Measurements from ENCODE around the gene SYNDIG1.

- TF ChIP-seq, protein P1, sequence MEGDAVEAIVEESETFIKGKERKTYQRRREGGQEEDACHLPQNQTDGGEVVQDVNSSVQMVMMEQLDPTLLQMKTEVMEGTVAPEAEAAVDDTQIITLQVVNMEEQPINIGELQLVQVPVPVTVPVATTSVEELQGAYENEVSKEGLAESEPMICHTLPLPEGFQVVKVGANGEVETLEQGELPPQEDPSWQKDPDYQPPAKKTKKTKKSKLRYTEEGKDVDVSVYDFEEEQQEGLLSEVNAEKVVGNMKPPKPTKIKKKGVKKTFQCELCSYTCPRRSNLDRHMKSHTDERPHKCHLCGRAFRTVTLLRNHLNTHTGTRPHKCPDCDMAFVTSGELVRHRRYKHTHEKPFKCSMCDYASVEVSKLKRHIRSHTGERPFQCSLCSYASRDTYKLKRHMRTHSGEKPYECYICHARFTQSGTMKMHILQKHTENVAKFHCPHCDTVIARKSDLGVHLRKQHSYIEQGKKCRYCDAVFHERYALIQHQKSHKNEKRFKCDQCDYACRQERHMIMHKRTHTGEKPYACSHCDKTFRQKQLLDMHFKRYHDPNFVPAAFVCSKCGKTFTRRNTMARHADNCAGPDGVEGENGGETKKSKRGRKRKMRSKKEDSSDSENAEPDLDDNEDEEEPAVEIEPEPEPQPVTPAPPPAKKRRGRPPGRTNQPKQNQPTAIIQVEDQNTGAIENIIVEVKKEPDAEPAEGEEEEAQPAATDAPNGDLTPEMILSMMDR (IDR thresholded peaks at IDR 0.05) = no peak
- no peak for TF ChIP-seq POLR2A (IDR thresholded peaks at IDR 0.05)
Observed at GRCh38 chr20:24659835-24660234, 190.4 kb downstream of the SYNDIG1 start.

All from lower leg skin (tissue), 3 donors.